SK-N-SH treated with all-trans-retinoic acid at 6 μM for 48 hours (cell line): Measurements from ENCODE around the gene FSCB.

ENCODE experiments used
- ATAC-seq: fragments of 200-7000 bp; cut with Tn5 transposase; 3 replicates; pipeline ENCODE4 v1.9.1; 2020; ENCODE audit warnings: mild to moderate bottlenecking, moderate library complexity
- BACH2 ChIP-seq: fragments of 250-450 bp; sonication (Bioruptor Pico); IDR thresholded peaks from 2 replicates; pipeline ENCODE4 v1.9.0; 2021; ENCODE audit warnings: mild to moderate bottlenecking, borderline replicate concordance
- CREB5 ChIP-seq: fragments of 250-450 bp; sonication (Bioruptor Pico); IDR thresholded peaks from 2 replicates; pipeline ENCODE4 v1.5.1; 2020; ENCODE audit warnings: low read depth, mild to moderate bottlenecking, moderate library complexity
- CSDC2 ChIP-seq: fragments of 250-450 bp; sonication (Bioruptor Pico); IDR thresholded peaks from 2 replicates; pipeline ENCODE4 v1.5.0; 2020; ENCODE audit warnings: mild to moderate bottlenecking, moderate library complexity
- CSRNP3 ChIP-seq: fragments of 250-450 bp; sonication (Bioruptor Pico); IDR thresholded peaks from 2 replicates; pipeline ENCODE4 v1.5.1; 2021; ENCODE audit warnings: mild to moderate bottlenecking, moderate library complexity
- ESRRG ChIP-seq: fragments of 250-450 bp; sonication (Bioruptor Pico); IDR thresholded peaks from 2 replicates; pipeline ENCODE4 v1.6.1; 2021; ENCODE audit warnings: mild to moderate bottlenecking
- GLIS3 ChIP-seq: fragments of 250-450 bp; sonication (Bioruptor Pico); IDR thresholded peaks from 2 replicates; pipeline ENCODE4 v1.5.0; 2020; ENCODE audit warnings: mild to moderate bottlenecking, moderate library complexity
- ISL1 ChIP-seq: fragments of 250-450 bp; sonication (Bioruptor Pico); IDR thresholded peaks from 2 replicates; pipeline ENCODE4 v2.1.2; 2022; ENCODE audit warnings: mild to moderate bottlenecking, moderate library complexity
- OSR1 ChIP-seq: fragments of 250-450 bp; sonication (Bioruptor Pico); IDR thresholded peaks from 2 replicates; pipeline ENCODE4 v1.8.0; 2022; ENCODE audit warnings: moderate library complexity, mild to moderate bottlenecking, inconsistent platforms
- PATZ1 ChIP-seq: fragments of 250-450 bp; sonication (Bioruptor Pico); IDR thresholded peaks from 2 replicates; pipeline ENCODE4 v1.8.0; 2020; ENCODE audit warnings: mild to moderate bottlenecking, moderate library complexity, borderline replicate concordance
- PPARA ChIP-seq: fragments of 250-450 bp; sonication (Bioruptor Pico); IDR thresholded peaks from 2 replicates; pipeline ENCODE4 v1.5.0; 2020; ENCODE audit warnings: mild to moderate bottlenecking, borderline replicate concordance
- RARB ChIP-seq: fragments of 250-450 bp; sonication (Bioruptor Pico); IDR thresholded peaks from 2 replicates; pipeline ENCODE4 v1.8.0; 2021; ENCODE audit warnings: mild to moderate bottlenecking, moderate library complexity
- SNAI2 ChIP-seq: fragments of 250-450 bp; sonication (Bioruptor Pico); IDR thresholded peaks from 2 replicates; pipeline ENCODE4 v1.5.0; 2020; ENCODE audit warnings: mild to moderate bottlenecking, moderate library complexity
- TCF4 ChIP-seq: fragments of 250-450 bp; sonication (Bioruptor Pico); IDR thresholded peaks from 2 replicates; pipeline ENCODE4 v1.8.0; 2021; ENCODE audit warnings: mild to moderate bottlenecking, moderate library complexity, borderline replicate concordance
- TOX ChIP-seq: fragments of 250-450 bp; sonication (Bioruptor Pico); IDR thresholded peaks from 2 replicates; pipeline ENCODE4 v1.8.0; 2021; ENCODE audit warnings: mild to moderate bottlenecking, moderate library complexity, borderline replicate concordance
- TSHZ2 ChIP-seq: fragments of 250-450 bp; sonication (Bioruptor Pico); IDR thresholded peaks from 2 replicates; pipeline ENCODE4 v1.5.0; 2020; ENCODE audit warnings: mild to moderate bottlenecking, moderate library complexity
- ZC3H10 ChIP-seq: fragments of 250-450 bp; sonication (Bioruptor Pico); IDR thresholded peaks from 2 replicates; pipeline ENCODE4 v1.5.1; 2021; ENCODE audit warnings: mild to moderate bottlenecking, moderate library complexity
- ZFP3 ChIP-seq: fragments of 250-450 bp; sonication (Bioruptor Pico); IDR thresholded peaks from 2 replicates; pipeline ENCODE4 v1.5.0; 2020; ENCODE audit warnings: mild to moderate bottlenecking, moderate library complexity
- ZNF70 ChIP-seq: fragments of 450-650 bp; formaldehyde crosslinking; IDR thresholded peaks from 2 replicates; pipeline ENCODE4 v1.5.0; 2020; ENCODE audit warnings: mild to moderate bottlenecking, moderate library complexity
- ZNF8 ChIP-seq: fragments of 450-650 bp; formaldehyde crosslinking; IDR thresholded peaks from 2 replicates; pipeline ENCODE4 v1.5.0; 2020; ENCODE audit warnings: mild to moderate bottlenecking, moderate library complexity

Gene FSCB

GRCh38 chr14:44463356-44464004 is 43.6 kb downstream of the FSCB start:
- no peak for ATAC-seq
- TF ChIP-seq TOX (CRISPR knock-in tag), result no peak
- TF ChIP-seq SNAI2, result no peak

GRCh38 chr14:44462381-44462780 is 44.7 kb downstream of the FSCB start:
- TF ChIP-seq BACH2, result no peak
- no peak for TF ChIP-seq CSRNP3
- no peak for TF ChIP-seq TOX (CRISPR knock-in tag)
- TF ChIP-seq ZFP3 (CRISPR knock-in tag), result no peak
- no peak for TF ChIP-seq ISL1 (CRISPR knock-in tag)
- TF ChIP-seq OSR1 (CRISPR knock-in tag), result no peak
- no peak for TF ChIP-seq CREB5
- TF ChIP-seq PPARA (CRISPR knock-in tag), result no peak
- TF ChIP-seq RARB (CRISPR knock-in tag), result no peak
- ATAC-seq, result no peak

- TF ChIP-seq ZC3H10 (CRISPR knock-in tag) (no peak), ZNF8 (no peak), PATZ1 (CRISPR knock-in tag) (no peak), CREB5 (no peak), ZNF70 (CRISPR knock-in tag) (no peak), SNAI2 (no peak), PPARA (CRISPR knock-in tag) (no peak), ZFP3 (CRISPR knock-in tag) (no peak), ESRRG (CRISPR knock-in tag) (no peak), TCF4 (no peak), BACH2 (no peak), CSDC2 (CRISPR knock-in tag) (no peak), CSRNP3 (no peak), TOX (CRISPR knock-in tag) (no peak), TSHZ2 (CRISPR knock-in tag) (no peak), GLIS3 (CRISPR knock-in tag) (no peak), OSR1 (CRISPR knock-in tag) (no peak)
- ATAC-seq, result no peak
Observed at GRCh38 chr14:44461811-44462210, 45.3 kb downstream of the FSCB start.
